Fibroblast of lung (primary cell): ENCODE measurements around the gene YWHAG.

Experiments
- CTCF ChIP-seq, 2 donors: IDR thresholded peaks in 1 of 2; conservative IDR thresholded peaks in 1 of 2; 1 replicate in 1 of 2; 2 replicates in 1 of 2; pipeline ENCODE4 v1.5.1; 2011 to 2012; ENCODE audit warnings: low read length in 2 of 2, control low read depth in 1 of 2, inconsistent platforms in 1 of 2, low read depth in 1 of 2, mild to moderate bottlenecking in 1 of 2
- EZH2 ChIP-seq: IDR thresholded peaks from 2 replicates; pipeline ENCODE4 v1.5.1; 2012; ENCODE audit warnings: low read length, control low read depth, mild to moderate bottlenecking; ENCODE audit errors: missing control alignments

- TF ChIP-seq CTCF (conservative IDR thresholded peaks at IDR 0.05 in 1 of 2, IDR thresholded peaks at IDR 0.05 in 1 of 2; ENCODE audit: low read depth in 1 of 2, low read length in 2 of 2) (no peak), EZH2 (no peak)
Observed at GRCh38 chr7:76293407-76293901, 65.3 kb downstream of the YWHAG start.
